Mucosa of stomach (tissue), 1 donor: Measurements from ENCODE around the gene TSPYL1.

Experiments used
- H3K27me3 ChIP-seq: one replicate; pipeline ENCODE4 v1.7.0; 2013; ENCODE audit warnings: mild to moderate bottlenecking, low read length; ENCODE audit not compliant: control insufficient read depth, insufficient read depth
- H3K36me3 ChIP-seq: one replicate; pipeline ENCODE4 v1.7.0; 2013; ENCODE audit warnings: low read length; ENCODE audit not compliant: control insufficient read depth, insufficient read depth
- H3K4me1 ChIP-seq: one replicate; pipeline ENCODE4 v1.7.0; 2013; ENCODE audit warnings: mild to moderate bottlenecking, low read length; ENCODE audit not compliant: control insufficient read depth, insufficient read depth
- H3K4me3 ChIP-seq: one replicate; pipeline ENCODE4 v1.7.0; 2013; ENCODE audit warnings: low read length
- H3K9ac ChIP-seq: one replicate; pipeline ENCODE4 v1.7.0; 2013; ENCODE audit warnings: mild to moderate bottlenecking, low read length, moderate library complexity
- H3K9me3 ChIP-seq: one replicate; pipeline ENCODE4 v1.7.0; 2013; ENCODE audit warnings: mild to moderate bottlenecking, low read length, moderate library complexity; ENCODE audit not compliant: control insufficient read depth
- donor health status: Pancreatic carcinoma.

The TSPYL1 gene

GRCh38 chr6:116314218-116314617 is 34.5 kb upstream of the TSPYL1 start:
- H3K4me3 ChIP-seq: no peak overlapping the region
- H3K36me3 ChIP-seq: no peaks in the 10 kb centered on the region
- H3K9me3 ChIP-seq: no peaks in the 10 kb centered on the region
- H3K27me3 ChIP-seq: no peaks in the 10 kb centered on the region
- H3K9ac ChIP-seq: no peak overlapping the region
- H3K4me1 ChIP-seq: no peaks in the 10 kb centered on the region

- H3K36me3 ChIP-seq: no peaks in the 10 kb centered on the region
- no peaks in the 10 kb centered on the region for H3K9me3 ChIP-seq
- H3K9ac ChIP-seq: no peak overlapping the region
- H3K4me1 ChIP-seq: no peaks in the 10 kb centered on the region
- no peak overlapping the region for H3K4me3 ChIP-seq
- H3K27me3 ChIP-seq: no peaks in the 10 kb centered on the region
Observed at GRCh38 chr6:116313101-116313776, 33.5 kb upstream of the TSPYL1 start.

- Histone ChIP-seq H3K4me1 (no peaks in the 10 kb centered on the region), H3K4me3 (no peak overlapping the region), H3K27me3 (no peaks in the 10 kb centered on the region), H3K36me3 (no peaks in the 10 kb centered on the region), H3K9ac (no peak overlapping the region), H3K9me3 (no peaks in the 10 kb centered on the region)
Observed at GRCh38 chr6:116309657-116310056, 29.9 kb upstream of the TSPYL1 start.

- Histone ChIP-seq H3K4me1 (no peaks in the 10 kb centered on the region), H3K36me3 (no peaks in the 10 kb centered on the region), H3K27me3 (no peaks in the 10 kb centered on the region), H3K9me3 (no peaks in the 10 kb centered on the region), H3K4me3 (no peak overlapping the region), H3K9ac (no peak overlapping the region)
Observed at GRCh38 chr6:116309001-116309400, 29.3 kb upstream of the TSPYL1 start.

- Histone ChIP-seq H3K4me1 (no peaks in the 10 kb centered on the region), H3K9me3 (no peaks in the 10 kb centered on the region), H3K4me3 (no peak overlapping the region), H3K9ac (no peak overlapping the region), H3K27me3 (no peaks in the 10 kb centered on the region), H3K36me3 (no peaks in the 10 kb centered on the region)
Observed at GRCh38 chr6:116307633-116308032, 27.9 kb upstream of the TSPYL1 start.

GRCh38 chr6:116307001-116307400 is 27.3 kb upstream of the TSPYL1 start:
- H3K27me3 ChIP-seq: no peaks in the 10 kb centered on the region

GRCh38 chr6:116304538-116305097 is 24.9 kb upstream of the TSPYL1 start:
- no peak overlapping the region for H3K9ac ChIP-seq
- no peaks in the 10 kb centered on the region for H3K9me3 ChIP-seq
- no peaks in the 10 kb centered on the region for H3K36me3 ChIP-seq
- no peak overlapping the region for H3K4me3 ChIP-seq
- no peaks in the 10 kb centered on the region for H3K27me3 ChIP-seq
- no peaks in the 10 kb centered on the region for H3K4me1 ChIP-seq

More at GRCh38 chr6:116307001-116307400, 27.3 kb upstream of the TSPYL1 start:
- H3K9me3 ChIP-seq: no peaks in the 10 kb centered on the region
- no peaks in the 10 kb centered on the region for H3K4me1 ChIP-seq
- H3K36me3 ChIP-seq: no peaks in the 10 kb centered on the region
- no peak overlapping the region for H3K9ac ChIP-seq
- no peak overlapping the region for H3K4me3 ChIP-seq

GRCh38 chr6:116301104-116301503 is 21.4 kb upstream of the TSPYL1 start:
- no peak overlapping the region for H3K9ac ChIP-seq
- no peaks in the 10 kb centered on the region for H3K9me3 ChIP-seq
- H3K36me3 ChIP-seq: no peaks in the 10 kb centered on the region
- no peak overlapping the region for H3K4me3 ChIP-seq
- no peaks in the 10 kb centered on the region for H3K27me3 ChIP-seq
- no peaks in the 10 kb centered on the region for H3K4me1 ChIP-seq

GRCh38 chr6:116300566-116300965 is 20.8 kb upstream of the TSPYL1 start:
- Histone ChIP-seq H3K27me3 (no peaks in the 10 kb centered on the region), H3K9ac (no peak overlapping the region), H3K36me3 (no peaks in the 10 kb centered on the region), H3K4me1 (no peaks in the 10 kb centered on the region), H3K4me3 (no peak overlapping the region), H3K9me3 (no peaks in the 10 kb centered on the region)

GRCh38 chr6:116298973-116299372 is 19.2 kb upstream of the TSPYL1 start:
- no peaks in the 10 kb centered on the region for H3K27me3 ChIP-seq
- no peaks in the 10 kb centered on the region for H3K9me3 ChIP-seq
- H3K4me3 ChIP-seq: no peak overlapping the region
- no peaks in the 10 kb centered on the region for H3K4me1 ChIP-seq
- no peak overlapping the region for H3K9ac ChIP-seq
- no peaks in the 10 kb centered on the region for H3K36me3 ChIP-seq

GRCh38 chr6:116298273-116298672 is 18.5 kb upstream of the TSPYL1 start:
- Histone ChIP-seq H3K4me3 (no peak overlapping the region), H3K36me3 (no peaks in the 10 kb centered on the region), H3K9ac (no peak overlapping the region), H3K9me3 (no peaks in the 10 kb centered on the region), H3K27me3 (no peaks in the 10 kb centered on the region), H3K4me1 (no peaks in the 10 kb centered on the region)

GRCh38 chr6:116292553-116292952 is 12.8 kb upstream of the TSPYL1 start:
- Histone ChIP-seq H3K9ac (no peak overlapping the region), H3K4me1 (no peaks in the 10 kb centered on the region), H3K4me3 (no peak overlapping the region), H3K36me3 (no peaks in the 10 kb centered on the region), H3K9me3 (no peaks in the 10 kb centered on the region), H3K27me3 (no peaks in the 10 kb centered on the region)
